ENCODE data around the gene AGXT. TPM values are rescaled to one million over a fixed set of nuclear protein-coding genes. Genes with fewer than 3 reads are reported as not detected.

Gene AGXT
- polyA plus RNA-seq (ENCODE audit: insufficient read length in 10 of 10): under 1 TPM in 2 of 10 donors, not detected in 8; 0.08 to 0.11 TPM
- long read RNA-seq, donor 1: 0 reads
- long read RNA-seq, donor 2: 0 reads
- long read RNA-seq, donor 3: 0 reads
- long read RNA-seq, donor 4: 0 reads
- long read RNA-seq, donor 5: 0 reads
- long read RNA-seq, donor 6: 0 reads
- long read RNA-seq, donor 7: 0 reads
- long read RNA-seq, donor 8: 0 reads
- long read RNA-seq, donor 9: 0 reads

DNA sequence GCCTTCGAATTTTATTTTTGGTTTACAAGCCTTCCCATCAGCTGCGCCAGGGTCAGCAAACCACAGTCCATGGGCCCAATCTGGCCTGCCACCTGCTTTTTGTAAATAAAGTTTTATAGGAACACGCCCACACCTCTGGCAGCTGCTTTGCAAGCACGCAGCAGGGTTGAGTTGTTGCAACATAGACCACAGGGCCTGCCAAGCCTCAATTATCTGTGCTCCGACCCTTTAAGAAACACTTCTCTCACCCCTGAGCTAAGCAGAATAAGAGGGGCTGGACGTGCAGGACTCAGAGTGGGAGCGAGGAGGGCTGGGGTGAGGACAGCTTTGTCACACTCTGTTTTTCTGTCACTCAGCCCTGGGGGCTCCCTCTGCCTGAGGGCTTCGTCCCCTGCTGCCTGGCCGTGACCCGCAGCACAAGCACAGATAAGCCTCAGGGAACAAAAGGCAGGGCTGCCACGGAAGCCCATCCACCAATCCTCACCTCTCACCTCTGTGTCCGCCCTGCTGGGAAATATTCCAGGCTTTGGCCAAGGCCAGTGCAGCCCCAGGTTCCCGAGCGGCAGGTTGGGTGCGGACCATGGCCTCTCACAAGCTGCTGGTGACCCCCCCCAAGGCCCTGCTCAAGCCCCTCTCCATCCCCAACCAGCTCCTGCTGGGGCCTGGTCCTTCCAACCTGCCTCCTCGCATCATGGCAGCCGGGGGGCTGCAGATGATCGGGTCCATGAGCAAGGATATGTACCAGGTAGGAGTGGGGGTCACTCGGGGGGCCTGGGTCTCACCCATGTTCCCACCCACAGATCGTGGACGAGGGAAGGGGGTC lies at the start of gene AGXT:
AGXT (plus strand) TSS at position 539 of the 823 bp plus-strand sequence; CDS start at position 581, 42 bp downstream.
- no peak for DNase-seq

DNA sequence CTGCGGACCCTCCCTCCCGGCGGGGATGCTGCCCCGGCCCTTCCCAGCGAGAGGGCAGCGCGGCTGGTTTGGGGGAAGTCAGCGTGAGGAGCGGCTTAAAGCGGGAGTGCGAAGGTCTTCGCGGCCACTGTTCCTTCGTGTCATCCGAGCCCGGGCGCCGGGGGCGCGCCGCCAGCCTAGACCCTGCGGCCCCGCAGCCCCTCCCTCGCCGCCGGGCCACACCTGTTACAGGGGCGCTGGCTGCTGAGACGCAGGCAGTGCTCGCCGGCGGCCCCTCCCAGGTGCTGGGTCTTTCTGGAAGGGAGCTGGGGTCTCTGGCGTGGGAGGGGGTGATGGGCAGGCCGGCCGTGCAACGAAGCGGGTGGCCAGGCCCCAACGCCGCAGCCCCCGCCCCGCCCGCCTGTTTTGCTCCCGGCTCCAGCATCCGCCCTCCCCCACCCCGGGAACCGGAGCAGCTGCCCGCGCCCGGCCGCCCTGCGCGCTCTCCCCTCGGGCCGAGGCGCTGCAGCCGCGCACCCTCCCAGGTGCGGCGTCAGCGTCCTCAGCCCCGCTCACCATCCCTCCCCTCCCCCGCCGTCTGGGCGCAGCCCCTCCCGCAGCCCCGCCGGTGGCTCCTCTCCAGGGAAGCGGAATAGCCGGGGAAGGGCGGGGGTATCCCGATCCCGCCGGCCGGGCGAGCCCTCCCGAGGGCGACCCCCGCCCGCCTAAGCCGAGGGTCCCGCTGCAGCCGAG lies 49.3 kb upstream of the AGXT start:
- peak in 1 of 3 donors; percentile 37 for DNase-seq

DNA sequence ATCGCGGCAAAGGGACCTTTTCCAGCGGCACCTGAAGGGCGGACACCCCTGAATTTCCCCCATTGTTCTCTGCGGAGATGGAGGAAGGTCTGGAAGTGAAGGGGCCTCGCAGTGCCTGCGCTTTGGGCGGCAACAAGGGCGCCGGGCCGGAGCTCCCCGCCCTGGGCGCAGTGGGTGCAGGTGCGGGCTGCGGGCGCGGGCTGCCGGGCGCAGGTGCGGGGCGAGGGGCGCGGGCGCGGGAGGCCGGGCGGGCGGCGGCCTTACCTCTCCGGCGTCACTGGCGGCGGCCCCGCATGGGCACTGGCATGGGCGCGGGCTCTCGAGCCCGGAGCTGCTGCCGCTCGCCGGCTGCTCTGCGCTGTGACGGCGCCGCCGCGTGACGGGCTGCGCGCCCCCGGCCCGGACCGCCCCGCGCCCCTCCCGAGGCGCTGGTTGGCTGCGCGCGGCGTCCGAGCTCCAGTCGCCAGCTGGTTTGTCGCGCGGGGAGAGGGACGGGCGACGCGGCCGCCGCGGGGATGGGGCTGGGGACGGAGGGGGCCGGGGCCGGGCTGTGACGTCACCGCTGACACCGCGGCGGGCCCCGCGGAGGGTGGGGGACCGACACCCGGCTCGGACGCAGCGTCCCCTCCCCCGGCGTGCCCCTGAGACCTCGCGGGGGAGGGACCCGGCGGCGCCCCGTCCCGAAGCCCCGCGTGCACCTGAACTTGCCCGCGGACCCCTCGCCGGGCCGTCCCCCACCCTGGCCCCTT lies 48.6 kb upstream of the AGXT start, which contains the start of gene KIF1A:
KIF1A (minus strand) TSS at position 362 of the 749 bp plus-strand sequence. CDS start 22,467 bp downstream, outside the sequence.
- peak in 2 of 3 donors; percentile 51 to 56 for DNase-seq

DNA sequence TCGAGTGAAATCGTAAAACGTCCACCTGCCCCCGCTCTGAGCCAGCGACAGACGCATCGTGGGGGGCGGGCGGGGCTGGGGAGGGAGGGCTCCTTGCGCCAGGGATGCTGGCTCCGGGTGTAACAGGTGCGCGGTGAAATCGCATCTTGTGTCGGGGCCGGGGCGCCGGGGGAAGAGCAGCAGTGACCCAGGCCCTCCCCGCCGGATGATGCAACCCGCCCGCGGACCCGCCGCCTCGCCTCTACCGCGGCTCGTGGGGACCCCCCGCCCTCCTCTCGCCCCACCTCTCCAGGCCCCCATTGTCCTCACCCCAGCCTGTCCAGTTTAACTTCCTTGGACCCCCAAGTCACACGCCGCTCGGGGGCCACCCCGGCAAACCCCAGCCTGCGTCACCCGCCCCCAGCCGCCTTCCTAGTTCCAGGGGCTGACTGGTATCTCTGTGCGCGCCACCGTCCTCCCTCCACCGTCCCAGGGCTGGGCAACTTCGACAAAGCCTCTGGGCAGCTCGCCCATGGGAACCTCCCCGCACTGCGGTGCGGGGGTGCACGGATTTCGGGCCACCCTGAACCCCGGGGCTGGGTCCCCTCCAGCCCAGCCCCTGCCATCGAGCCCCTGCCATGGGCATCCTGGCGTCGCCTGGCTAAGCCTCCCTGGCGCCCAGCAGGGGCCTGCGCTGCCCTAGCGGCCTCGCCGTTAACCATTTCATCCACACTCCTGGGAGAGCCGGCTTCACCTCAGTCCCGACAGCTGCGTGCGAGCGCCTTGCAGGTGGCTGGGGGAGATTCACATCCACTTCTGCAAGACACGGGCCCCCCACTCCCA lies 47.8 kb upstream of the AGXT start:
- DNase-seq: peak in 1 of 3 donors; percentile 41

DNA sequence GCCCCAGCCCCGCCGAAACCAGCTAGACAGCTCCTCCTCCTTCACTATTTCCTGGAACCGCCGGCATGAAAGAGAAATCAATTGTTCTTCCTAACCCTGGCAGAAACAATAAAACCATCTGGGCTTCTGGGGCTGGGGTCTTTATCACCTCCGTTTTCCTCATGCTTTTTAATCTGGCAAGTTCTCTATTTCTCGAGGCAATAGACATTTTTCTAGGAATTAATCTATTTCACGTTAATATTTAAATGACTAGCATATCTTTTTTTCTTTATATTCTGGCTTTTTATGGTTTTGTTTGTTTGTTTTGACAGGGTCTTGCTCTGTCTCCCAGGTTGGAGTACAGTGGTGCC lies 47.2 kb upstream of the AGXT start:
- DNase-seq: no peak

DNA sequence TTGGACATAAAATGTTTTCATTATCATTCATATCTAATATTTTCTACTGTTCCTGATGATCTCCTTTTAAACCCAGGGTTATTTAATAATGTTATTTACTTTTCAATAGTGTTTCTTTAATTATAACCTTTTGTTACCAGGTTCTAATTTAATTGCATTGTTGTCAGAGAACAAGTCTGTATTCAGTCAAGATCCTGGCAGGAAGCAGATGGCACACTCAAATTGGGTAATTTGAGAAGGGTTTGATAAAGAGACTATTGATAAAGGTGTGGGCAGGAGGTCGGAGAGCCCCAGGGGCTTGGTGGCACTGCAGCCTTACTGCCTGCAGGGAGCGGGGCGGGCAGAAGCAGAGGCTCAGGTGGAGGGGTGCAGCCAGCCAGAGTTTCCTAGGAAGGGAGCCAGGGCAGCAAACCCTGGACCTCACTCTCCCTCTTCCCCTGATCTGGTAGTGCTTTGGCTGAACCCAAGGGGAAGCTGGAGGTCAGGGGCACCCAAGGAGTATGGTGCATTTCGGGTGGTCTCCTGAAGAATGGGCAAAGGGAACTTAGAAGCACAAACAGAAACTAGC lies 46.3 kb upstream of the AGXT start:
- no peak for DNase-seq

DNA sequence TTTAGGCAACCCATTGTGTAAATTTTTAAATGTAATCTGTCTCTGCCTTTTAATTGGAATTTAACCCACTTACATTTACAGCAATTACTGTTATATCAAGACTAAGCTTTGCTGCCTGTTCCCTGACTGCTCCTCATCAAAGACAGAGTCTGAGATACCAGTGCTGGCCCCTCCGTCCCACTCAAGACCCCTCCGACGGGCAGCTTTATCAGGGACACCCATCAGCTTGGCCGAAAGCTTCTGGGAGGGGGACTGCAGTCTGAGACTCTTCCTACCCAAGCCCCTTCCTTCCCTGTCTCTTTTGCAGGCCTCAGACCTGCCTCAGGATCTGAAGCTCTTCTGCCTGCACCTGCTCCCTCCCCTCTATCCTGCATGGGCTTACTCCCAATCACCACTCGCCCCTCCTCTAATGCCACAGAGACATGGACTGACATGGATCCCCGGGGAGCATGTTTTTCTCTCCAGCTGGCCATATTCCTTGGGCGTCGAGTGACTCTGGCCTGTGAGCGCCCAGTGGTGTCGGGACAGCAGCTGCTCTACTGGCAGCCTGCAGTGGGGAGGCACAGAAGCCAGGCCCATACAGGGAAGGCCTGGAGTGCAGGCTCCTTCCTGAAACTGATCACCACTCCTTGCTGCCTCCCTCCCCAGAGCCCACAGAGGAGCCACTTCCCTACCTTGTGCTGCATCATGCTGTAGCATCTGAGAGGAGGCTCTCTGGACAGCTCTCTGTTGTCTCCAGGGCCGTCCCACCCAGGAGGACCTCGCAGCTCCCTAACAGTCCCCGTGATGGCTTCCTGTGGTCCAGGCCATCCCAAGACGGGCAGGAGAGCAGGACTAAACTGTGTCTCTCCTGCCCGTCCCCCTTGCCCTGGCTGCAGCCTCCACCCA lies 44.9 kb upstream of the AGXT start:
- DNase-seq: no peak

DNA sequence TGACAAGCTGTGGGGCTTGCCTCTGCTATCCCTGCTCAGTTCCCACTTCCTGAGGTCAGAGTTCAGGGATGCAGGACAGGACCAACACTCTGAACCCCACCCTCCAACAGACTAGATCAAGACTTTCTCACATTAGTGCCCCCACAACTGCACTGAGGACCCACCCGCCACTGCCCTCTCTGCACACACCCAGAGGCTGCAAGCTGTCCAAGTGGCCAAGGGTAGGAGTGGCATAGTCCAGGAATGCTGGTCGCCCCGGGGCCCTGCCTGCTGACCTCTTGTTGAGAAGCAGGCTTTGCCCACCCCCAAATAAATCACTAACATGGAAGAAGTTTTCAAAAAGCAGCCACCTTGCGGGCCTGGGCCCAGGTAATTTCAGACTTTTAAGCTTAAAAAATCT lies 43.1 kb upstream of the AGXT start:
- DNase-seq: no peak

DNA sequence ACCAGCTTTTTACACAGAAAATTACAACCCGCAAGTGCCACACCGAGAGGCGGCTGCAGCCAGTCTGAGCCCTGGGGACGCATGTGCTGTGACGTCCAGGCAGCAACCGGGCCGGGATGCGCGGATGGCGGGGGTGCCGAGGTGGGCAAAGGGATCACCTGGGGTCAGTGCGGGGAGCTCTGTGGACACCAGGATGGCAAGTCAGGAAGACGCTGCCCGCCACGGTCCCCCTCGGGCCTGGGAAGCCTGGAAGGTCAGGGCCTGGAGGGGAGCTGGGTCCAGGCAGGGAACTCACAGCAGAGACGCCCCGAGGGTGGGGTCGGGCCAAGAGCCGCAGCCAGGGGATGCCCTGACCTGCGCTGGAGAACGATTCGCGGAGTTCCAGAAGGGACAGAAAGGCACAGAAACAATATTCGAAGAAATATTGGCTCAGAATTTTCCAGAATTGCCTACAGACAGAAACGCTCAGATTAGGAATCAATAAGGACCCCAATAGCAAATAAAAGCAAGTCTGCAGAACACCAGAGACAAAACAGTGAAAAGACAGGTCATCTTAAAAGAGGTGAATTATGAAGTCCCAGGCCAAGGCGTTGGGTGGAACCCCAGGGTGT lies 36.9 kb upstream of the AGXT start:
- no peak for DNase-seq

DNA sequence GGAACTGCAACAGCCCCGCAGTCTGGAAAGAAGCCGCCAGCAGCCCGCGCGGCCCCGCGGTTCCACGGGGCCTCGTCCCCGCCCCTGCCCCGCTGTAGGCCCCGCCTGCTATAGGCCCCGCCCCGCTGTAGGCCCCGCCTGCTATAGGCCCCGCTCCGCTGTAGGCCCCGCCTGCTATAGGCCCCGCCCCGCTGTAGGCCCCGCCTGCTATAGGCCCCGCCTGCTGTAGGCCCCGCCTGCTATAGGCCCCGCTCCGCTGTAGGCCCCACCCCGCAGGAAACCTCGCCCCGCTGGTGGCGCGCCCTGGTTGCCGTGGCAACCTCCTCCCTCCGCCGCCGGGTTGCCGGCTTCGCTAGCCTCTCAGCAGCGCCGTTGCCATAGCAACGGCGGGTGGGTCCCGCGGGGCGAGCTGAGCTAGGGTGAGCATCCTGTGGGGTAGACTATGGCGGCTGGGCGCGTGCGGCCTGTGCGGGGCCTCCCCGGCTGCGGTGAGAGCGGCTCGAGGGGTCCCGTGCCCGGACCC lies 36.4 kb upstream of the AGXT start:
- peak; percentile 72 to 88 (median 77) for DNase-seq

DNA sequence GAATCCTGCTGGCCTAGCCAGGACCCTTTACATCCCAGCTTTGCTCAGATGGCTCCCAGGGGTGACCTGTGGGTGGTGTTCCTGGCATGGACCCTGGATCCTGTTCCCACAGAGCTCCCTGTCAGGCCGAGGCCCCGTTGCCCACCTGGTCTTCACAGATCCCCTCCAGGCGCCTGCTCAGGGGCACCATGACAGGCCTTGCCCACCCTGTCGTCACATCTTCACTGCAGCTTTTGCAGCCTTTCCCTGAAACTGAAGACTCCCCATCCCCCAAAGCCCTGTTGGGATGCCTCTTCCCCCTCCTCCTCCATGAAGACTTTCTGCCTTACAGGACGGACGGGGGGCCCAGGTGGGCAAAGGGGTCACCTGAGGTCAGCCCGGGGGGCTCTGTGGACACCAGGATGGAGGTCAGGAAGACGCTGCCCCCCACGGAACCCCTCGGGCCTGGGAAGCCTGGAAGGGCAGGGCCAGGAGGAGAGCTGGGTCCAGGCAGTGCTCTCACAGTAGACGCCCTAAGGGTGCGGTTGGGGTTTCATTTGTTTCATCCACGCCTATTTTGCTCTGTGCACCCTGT lies 35.6 kb upstream of the AGXT start:
- DNase-seq: no peak

DNA sequence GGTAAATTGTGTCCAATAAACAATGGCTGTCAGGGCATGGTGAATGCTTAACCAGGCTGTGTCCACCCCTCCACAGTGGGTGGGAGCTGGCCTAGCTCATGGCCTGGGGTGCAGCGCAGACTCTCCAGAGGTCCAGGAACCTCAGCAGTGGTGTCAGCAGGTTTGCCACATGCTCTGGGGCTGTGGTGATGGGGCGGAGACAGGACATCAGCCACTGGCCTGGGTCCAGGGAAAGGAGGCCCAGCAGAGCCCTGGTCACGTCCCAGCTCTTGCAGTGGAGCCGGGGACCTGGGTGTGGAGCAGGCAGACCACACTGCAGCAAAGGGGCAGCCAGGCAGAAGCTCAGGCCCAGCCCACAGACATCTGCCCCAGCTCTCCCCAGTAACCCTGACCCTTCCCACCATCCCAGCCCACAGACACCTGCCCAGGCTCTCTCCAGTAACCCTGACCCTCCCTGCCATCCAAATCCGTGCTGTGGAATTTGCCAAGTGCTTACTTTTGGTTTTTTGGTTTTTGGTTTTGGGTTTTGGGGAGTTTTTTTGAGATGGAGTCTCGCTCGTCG lies 34.8 kb upstream of the AGXT start:
- DNase-seq: no peak

DNA sequence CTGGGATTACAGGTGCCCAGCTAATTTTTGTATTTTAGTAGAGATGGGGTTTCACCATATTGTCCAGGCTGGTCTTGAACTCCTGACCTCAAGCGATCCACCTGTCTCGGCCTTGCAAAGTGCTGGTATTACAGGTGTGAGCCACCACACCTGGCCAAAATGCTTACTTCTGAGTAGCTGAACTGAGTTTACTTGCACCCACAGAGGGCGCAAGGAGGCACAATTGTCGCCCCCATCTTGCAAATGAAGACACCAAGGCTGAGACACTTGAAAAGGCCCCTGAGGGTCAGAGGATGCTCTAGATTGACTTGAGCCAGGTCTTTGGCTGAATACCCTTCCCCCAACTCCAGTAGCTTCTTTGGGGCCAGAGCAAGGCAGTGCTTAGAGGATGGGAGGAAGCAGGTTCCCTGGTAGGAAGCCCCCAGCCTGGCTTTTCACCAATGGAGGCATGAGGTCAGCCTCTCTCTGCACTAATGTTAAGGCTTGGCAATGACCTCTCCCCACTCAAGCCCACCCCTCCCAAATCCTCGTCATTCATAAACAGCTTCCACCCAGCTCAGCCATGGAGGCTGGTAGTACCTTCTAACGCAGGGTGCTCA lies 34.1 kb upstream of the AGXT start:
- no peak for DNase-seq

DNA sequence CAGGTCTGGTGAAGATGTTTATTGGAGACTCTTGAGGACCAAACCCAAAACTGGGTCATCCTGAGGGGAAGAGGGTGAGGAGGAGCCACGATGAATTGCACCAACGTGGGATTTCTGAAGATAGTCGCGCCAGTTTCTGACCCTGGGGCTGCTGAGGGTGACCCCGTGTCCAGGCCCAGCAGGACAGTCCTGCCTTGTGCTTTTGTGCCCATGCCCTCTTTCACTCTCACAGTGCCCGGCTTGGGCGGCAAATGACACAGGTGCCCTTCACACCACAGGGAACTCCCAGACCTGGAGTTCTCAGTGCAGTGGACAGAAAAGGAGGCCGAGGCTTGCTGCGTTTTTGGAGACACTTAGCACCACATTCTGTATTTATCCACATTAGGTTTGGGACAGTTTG lies 33.1 kb upstream of the AGXT start:
- DNase-seq: no peak

DNA sequence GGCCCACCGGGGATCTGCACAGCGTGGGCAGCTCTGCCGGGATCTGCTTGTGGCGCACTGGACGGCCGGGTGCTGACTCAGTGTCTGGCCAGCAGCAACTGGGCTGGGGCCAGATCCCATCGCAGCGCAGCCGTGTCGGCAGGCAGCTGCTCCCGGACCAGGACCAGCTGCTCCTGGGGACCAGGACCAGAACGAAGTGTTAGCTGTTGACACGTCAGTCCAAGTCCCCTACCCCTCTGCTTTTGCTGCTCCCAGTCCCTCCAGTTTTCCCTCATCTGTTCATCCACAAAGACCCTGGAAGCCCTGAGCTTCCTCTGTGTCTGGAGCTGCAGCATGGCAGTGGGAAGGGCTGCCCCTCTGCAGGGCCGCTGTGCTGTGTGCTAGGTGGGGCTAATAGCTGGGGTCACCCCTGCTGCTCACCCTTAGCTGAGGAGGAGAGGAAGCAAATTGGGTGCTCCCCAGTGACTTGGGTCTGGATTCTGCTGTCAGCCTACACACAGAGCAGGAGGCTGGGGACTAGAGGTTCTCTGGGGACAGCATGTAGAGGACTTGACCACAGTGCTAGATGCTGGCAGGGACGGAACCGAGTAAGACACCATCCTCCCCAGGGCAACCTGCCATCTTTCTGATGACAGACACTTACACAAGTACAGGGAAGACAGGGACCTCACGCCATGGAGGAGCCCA lies 31.7 kb upstream of the AGXT start:
- peak; percentile 26 to 79 (median 51) for DNase-seq

DNA sequence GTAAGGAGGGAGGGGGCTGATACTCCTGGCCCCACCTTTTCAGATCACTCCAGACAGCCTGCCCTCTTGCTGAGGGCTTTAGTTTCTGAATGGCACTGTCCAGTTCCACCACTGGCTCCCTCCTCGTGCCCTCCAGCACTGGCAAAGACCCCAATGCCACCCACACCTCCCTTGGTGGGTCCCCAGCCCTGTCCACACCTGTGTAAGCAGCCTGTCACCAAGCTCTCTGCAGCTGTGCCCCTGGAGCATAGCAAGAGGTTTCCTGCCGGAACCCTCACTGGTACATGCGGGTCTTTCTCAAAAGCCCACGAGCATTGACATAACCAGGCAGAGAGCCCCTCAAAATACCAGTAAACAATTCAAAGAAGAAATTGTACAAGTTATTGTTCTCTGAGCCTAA lies 31.0 kb upstream of the AGXT start:
- DNase-seq: no peak
